HUES6 (cell line): ENCODE results near the gene PKD2L2.

Source experiments
- H3K27ac ChIP-seq: 2 replicates; pipeline ENCODE4 v1.7.0; 2013; ENCODE audit warnings: low read depth, mild to moderate bottlenecking, low read length, inconsistent platforms
- H3K27me3 ChIP-seq: 2 replicates; pipeline ENCODE4 v1.6.1; 2013; ENCODE audit warnings: low read length; ENCODE audit not compliant: control insufficient read depth, insufficient read depth
- H3K36me3 ChIP-seq: 2 replicates; pipeline ENCODE4 v1.6.1; 2013; ENCODE audit warnings: low read length; ENCODE audit not compliant: control insufficient read depth, insufficient read depth
- H3K4me1 ChIP-seq: 2 replicates; pipeline ENCODE4 v1.6.1; 2013; ENCODE audit warnings: low read length; ENCODE audit not compliant: control insufficient read depth, insufficient read depth
- H3K4me3 ChIP-seq: 2 replicates; pipeline ENCODE4 v1.5.1; 2013; ENCODE audit warnings: low read depth, low read length
- H3K9ac ChIP-seq: one replicate; pipeline ENCODE4 v1.6.1; 2013; ENCODE audit warnings: mild to moderate bottlenecking, low read length
- H3K9me3 ChIP-seq: 2 replicates; pipeline ENCODE4 v1.6.1; 2013; ENCODE audit warnings: low read depth, low read length; ENCODE audit not compliant: control insufficient read depth, insufficient read depth

The PKD2L2 gene

DNA sequence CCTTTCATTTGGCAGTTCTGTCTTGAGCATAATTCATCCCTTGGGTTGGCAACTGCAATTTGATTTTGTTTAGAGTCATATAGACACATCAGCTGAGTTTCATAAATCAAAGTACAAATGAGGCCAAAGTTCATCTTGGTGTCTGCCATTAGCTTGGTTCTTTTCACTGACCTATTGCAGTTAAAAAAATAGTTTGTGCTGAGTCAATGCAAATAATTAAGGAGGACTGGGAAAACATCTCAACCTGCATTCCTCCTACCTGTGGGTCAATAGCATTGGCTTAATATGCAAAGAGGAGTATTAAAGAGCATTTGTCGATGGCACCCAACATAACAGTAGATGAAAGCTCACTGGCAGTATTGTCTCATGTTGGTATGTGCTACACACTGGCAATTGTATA lies 1.6 kb downstream of the PKD2L2 start:
- H3K36me3 ChIP-seq, result no peaks in the 10 kb centered on the region
- H3K9ac ChIP-seq, result no peak overlapping the region
- no peak overlapping the region for H3K4me3 ChIP-seq
- H3K9me3 ChIP-seq, result no peaks in the 10 kb centered on the region
- H3K27ac ChIP-seq, result no peak overlapping the region
- peaks cover 12% of the 10 kb centered on the region for H3K4me1 ChIP-seq
- no peaks in the 10 kb centered on the region for H3K27me3 ChIP-seq

DNA sequence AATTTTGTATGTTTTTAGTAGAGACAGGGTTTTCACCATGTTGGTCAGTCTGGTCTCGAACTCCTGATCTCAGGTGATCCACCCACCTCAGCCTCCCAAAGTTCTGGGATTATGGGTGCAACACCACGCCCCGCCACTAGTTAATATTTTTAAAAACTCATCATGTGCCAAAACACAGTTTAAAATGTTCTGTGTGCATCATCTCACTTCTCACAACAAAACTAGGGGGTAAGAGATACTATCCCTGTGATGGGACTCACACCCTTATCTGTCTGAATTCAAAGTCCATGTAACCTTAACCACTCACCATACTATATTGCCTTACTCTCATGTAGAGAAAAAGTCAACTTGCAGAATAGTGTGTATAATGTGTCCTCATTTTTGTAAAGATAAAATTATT lies 2.6 kb downstream of the PKD2L2 start:
- Histone ChIP-seq H3K36me3 (no peaks in the 10 kb centered on the region), H3K27ac (no peak overlapping the region), H3K9me3 (no peaks in the 10 kb centered on the region), H3K4me3 (no peak overlapping the region), H3K9ac (no peak overlapping the region), H3K4me1 (peaks cover 12% of the 10 kb centered on the region), H3K27me3 (no peaks in the 10 kb centered on the region)

GRCh38 chr5:137894586-137894985 lies 5.3 kb downstream of the PKD2L2 start:
- no peaks in the 10 kb centered on the region for H3K27me3 ChIP-seq
- no peaks in the 10 kb centered on the region for H3K36me3 ChIP-seq
- no peaks in the 10 kb centered on the region for H3K9me3 ChIP-seq
- no peak overlapping the region for H3K4me3 ChIP-seq
- peaks cover 7% of the 10 kb centered on the region; the same call in 1 of the 2 replicates for H3K4me1 ChIP-seq
- no peak overlapping the region for H3K27ac ChIP-seq
- no peak overlapping the region for H3K9ac ChIP-seq

DNA sequence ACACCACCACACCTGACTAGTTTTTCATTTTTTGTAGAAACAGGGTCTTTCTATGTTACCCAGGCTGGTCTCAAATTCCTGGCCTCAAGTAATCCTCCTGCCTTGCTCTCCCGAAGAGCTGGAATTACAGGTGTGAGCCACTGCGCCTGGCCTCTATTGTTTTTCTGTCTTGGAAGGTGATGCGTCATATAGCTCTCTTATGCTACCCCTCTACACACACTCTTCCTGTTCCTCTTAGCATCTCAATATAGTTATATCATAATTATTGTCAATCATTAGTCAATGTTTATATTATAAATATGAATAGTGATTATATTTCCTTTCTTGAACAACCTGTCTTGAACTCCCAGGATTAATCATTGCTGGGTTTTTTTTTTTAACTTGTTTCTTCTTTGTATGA lies 7.3 kb downstream of the PKD2L2 start:
- Histone ChIP-seq H3K4me3 (no peak overlapping the region), H3K27ac (no peak overlapping the region), H3K27me3 (no peaks in the 10 kb centered on the region), H3K9ac (no peak overlapping the region), H3K9me3 (no peaks in the 10 kb centered on the region), H3K4me1 (no peaks in the 10 kb centered on the region), H3K36me3 (no peaks in the 10 kb centered on the region)

DNA sequence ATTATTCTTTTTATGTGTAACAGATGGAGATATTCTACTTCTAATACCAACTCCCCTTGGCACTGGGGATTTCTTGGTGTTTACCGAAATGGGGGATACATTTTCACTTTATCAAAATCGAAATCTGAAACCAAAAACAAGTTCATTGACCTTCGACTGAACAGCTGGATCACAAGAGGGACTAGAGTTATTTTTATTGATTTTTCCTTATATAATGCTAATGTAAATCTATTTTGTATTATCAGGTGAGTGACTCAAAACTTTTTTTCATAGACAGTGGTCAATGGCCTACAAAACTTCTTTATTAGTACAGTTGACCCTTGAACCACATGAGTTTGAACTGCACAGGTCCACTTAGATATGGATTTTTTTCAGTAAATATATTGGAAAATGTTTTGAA lies 10.2 kb downstream of the PKD2L2 start:
- Histone ChIP-seq H3K36me3 (no peaks in the 10 kb centered on the region), H3K27me3 (no peaks in the 10 kb centered on the region), H3K4me1 (no peaks in the 10 kb centered on the region), H3K27ac (no peak overlapping the region), H3K9ac (no peak overlapping the region), H3K4me3 (no peak overlapping the region), H3K9me3 (no peaks in the 10 kb centered on the region)

- Histone ChIP-seq H3K4me3 (no peak overlapping the region), H3K9ac (no peak overlapping the region), H3K27ac (no peak overlapping the region), H3K9me3 (no peaks in the 10 kb centered on the region), H3K27me3 (no peaks in the 10 kb centered on the region), H3K36me3 (no peaks in the 10 kb centered on the region), H3K4me1 (no peaks in the 10 kb centered on the region)
Measured at GRCh38 chr5:137901011-137901817, 12.0 kb downstream of the PKD2L2 start.

- Histone ChIP-seq H3K4me3 (no peak overlapping the region), H3K9ac (no peak overlapping the region)
Measured at GRCh38 chr5:137902408-137903133, 13.3 kb downstream of the PKD2L2 start.

GRCh38 chr5:137914758-137915157 lies 25.5 kb downstream of the PKD2L2 start:
- H3K4me1 ChIP-seq, result no peaks in the 10 kb centered on the region
- H3K36me3 ChIP-seq, result no peaks in the 10 kb centered on the region
- no peak overlapping the region for H3K9ac ChIP-seq
- no peak overlapping the region for H3K4me3 ChIP-seq
- no peak overlapping the region for H3K27ac ChIP-seq
- H3K27me3 ChIP-seq, result no peaks in the 10 kb centered on the region
- H3K9me3 ChIP-seq, result 0 out of 2 replicates have a peak, but pooled peaks cover 7% of the 10 kb centered on the region

More at GRCh38 chr5:137902408-137903133, 13.3 kb downstream of the PKD2L2 start:
- Histone ChIP-seq H3K27me3 (no peaks in the 10 kb centered on the region), H3K27ac (no peak overlapping the region), H3K9me3 (no peaks in the 10 kb centered on the region), H3K36me3 (no peaks in the 10 kb centered on the region), H3K4me1 (no peaks in the 10 kb centered on the region)

DNA sequence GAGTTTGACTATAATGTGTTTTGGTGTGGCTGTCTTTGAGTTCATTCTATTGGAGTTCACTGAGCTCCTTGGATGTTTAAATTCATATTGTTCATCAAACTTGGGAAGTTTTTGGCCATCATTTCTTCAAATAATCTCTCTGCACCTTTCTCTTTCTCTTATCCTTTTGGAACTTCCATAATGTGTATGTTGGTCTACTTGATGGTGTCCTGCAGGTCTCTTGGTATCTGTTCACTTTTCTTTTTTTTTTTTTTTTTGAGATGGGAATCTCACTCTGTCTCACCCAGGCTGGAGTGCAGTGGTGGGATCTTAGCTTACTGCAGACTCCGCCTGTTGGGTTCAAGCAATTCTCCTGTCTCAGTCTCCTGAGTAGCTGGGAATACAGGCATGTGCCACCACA lies 27.7 kb downstream of the PKD2L2 start:
- no peak overlapping the region for H3K9ac ChIP-seq
- no peaks in the 10 kb centered on the region for H3K36me3 ChIP-seq
- 0 out of 2 replicates have a peak, but pooled peaks cover 7% of the 10 kb centered on the region for H3K9me3 ChIP-seq
- H3K4me1 ChIP-seq, result no peaks in the 10 kb centered on the region
- no peak overlapping the region for H3K4me3 ChIP-seq
- H3K27ac ChIP-seq, result no peak overlapping the region
- H3K27me3 ChIP-seq, result no peaks in the 10 kb centered on the region

DNA sequence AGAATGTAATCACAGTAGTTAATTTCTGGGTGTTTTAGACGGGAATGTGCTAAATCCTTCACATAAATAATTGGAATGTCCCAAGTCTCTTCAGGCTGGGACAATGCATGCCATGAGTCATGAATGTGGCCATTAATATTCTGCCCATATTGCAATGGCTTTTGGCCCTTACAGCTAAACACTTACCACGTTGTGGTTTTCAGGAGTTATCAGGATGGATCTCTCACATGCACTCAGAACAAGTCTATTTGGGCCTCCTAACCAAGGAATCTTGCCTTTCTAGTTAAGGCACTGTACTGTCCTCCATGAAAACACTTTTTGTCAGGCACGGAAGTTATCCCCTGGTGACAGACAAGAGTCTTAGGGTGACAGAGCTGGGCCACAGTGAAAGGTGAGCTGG lies 32.7 kb downstream of the PKD2L2 start:
- no peaks in the 10 kb centered on the region for H3K4me1 ChIP-seq
- no peaks in the 10 kb centered on the region for H3K27me3 ChIP-seq
- H3K9me3 ChIP-seq, result no peaks in the 10 kb centered on the region
- no peaks in the 10 kb centered on the region for H3K36me3 ChIP-seq
- no peak overlapping the region for H3K27ac ChIP-seq
- no peak overlapping the region for H3K9ac ChIP-seq
- no peak overlapping the region for H3K4me3 ChIP-seq

DNA sequence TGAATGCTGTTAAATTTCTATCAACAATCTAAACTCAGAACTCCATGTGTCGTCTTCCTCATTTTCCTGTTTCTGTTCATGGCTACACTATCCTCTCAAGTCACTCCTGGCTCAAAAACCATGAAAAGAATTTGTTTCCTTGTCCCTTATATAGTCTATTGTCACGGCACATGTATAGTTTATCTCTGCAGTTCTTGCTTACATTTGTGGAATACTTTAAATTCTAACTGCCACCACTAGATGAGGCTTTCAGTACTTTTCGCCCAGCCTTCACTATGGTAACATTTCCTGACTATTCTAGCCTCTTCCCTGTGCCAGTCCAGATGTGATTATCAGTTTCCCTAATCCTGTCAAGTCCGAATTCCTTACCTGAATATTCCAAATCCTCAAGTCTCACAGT lies 34.6 kb downstream of the PKD2L2 start:
- Histone ChIP-seq H3K9me3 (no peaks in the 10 kb centered on the region), H3K9ac (no peak overlapping the region)

More for the DNA sequence above, 34.6 kb downstream of the PKD2L2 start:
- H3K36me3 ChIP-seq, result no peaks in the 10 kb centered on the region
- no peak overlapping the region for H3K27ac ChIP-seq
- H3K4me1 ChIP-seq, result no peaks in the 10 kb centered on the region
- H3K27me3 ChIP-seq, result no peaks in the 10 kb centered on the region
- no peak overlapping the region for H3K4me3 ChIP-seq
